Small intestine (tissue), 7 donors: ENCODE measurements around the gene MRPS21. TPM values are rescaled to one million over a fixed set of nuclear protein-coding genes. Genes with fewer than 3 reads are reported as not detected.

Source experiments
- DNase-seq, 2 donors: peaks; one replicate each; pipeline versions ENCODE4 v3.0.0 to v3.0.0-alpha.2; 2013
- FAIRE-seq: peaks from 2 replicates; lab custom pipeline; 2012; peaks lifted over from hg19 to GRCh38; lab: Jason Lieb, UNC
- H3K27ac ChIP-seq, 3 donors: one replicate each; pipeline ENCODE4 v1.5.1; 2013; ENCODE audit warnings: low read length in 2 of 3, mild to moderate bottlenecking in 2 of 3, control low read depth in 1 of 3, inconsistent platforms in 1 of 3, low read depth in 1 of 3, moderate library complexity in 1 of 3
- H3K27me3 ChIP-seq, 3 donors: one replicate each; pipeline ENCODE4 v1.6.1; 2013; ENCODE audit warnings: low read length in 3 of 3, inconsistent platforms in 1 of 3; ENCODE audit not compliant: control insufficient read depth in 3 of 3, insufficient read depth in 3 of 3
- H3K36me3 ChIP-seq, 3 donors: one replicate each; pipeline ENCODE4 v1.6.1; 2013; ENCODE audit warnings: low read length in 3 of 3, inconsistent platforms in 1 of 3, low read depth in 1 of 3, mild to moderate bottlenecking in 1 of 3, moderate library complexity in 1 of 3; ENCODE audit not compliant: control insufficient read depth in 3 of 3, insufficient read depth in 2 of 3
- H3K4me1 ChIP-seq, 3 donors: one replicate each; pipeline ENCODE4 v1.6.1; 2013; ENCODE audit warnings: low read length in 2 of 3, inconsistent platforms in 1 of 3, low read depth in 1 of 3, mild to moderate bottlenecking in 1 of 3, moderate library complexity in 1 of 3; ENCODE audit not compliant: control insufficient read depth in 3 of 3, insufficient read depth in 2 of 3
- H3K4me3 ChIP-seq, 3 donors: one replicate each; pipeline ENCODE4 v1.5.1; 2013; ENCODE audit warnings: low read length in 3 of 3, control low read depth in 1 of 3, inconsistent platforms in 1 of 3, low read depth in 1 of 3, mild to moderate bottlenecking in 1 of 3, moderate library complexity in 1 of 3
- H3K9me3 ChIP-seq, 2 donors: one replicate each; pipeline ENCODE4 v1.6.1; 2013; ENCODE audit warnings: low read depth in 1 of 2, low read length in 1 of 2; ENCODE audit not compliant: control insufficient read depth in 2 of 2, insufficient read depth in 1 of 2
- WGBS, 3 donors: extraction: QIAGEN DNeasy Blood & Tissue Kit; methylation state at CpG; one replicate each; pipeline ENCODE4 v1.1.7; 2013; 5-methylcytosine and 5-hydroxymethylcytosine counted together
- polyA plus RNA-seq, 4 donors: library from polyadenylated mRNA; stranded (reverse) in 3 of 4; unstranded in 1 of 4; fragments of 200-250 nt in 3 of 4; fragments of 120-200 nt in 1 of 4; gene quantifications; one replicate each; pipeline versions ENCODE4 v1.2.1 to v1.2.3, GENCODE V29; 2013
- donor health status: healthy with polysubstance abuse.
- donor health status: control.
- donor health status: control.
- donor health status: Bipolar disorder and iron deficiency.
- donor health status: healthy.

MRPS21 gene
- polyA plus RNA-seq, 4 donors, result 49.4 to 107 (median 79.4) TPM

DNA sequence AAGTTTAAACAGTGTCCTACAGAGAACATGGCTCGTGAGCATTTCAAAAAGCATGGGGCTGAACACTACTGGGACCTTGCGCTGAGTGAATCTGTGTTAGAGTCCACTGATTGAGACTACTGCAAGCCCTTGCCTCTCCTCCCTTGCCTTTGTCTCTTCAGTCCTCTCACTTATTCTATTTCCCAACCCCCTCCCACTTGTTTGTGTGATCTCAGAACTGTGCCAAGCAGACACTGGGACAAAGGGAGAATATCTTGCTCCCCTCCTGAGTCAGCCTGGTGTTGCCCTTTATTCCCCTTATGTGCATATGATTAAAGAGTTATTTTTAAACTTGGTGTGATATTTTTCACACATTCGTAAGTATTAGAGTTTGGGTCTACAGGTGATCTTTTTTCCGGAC is 59.2 kb downstream of the MRPS21 start:
- 93 to 100% (median 99%) methylated on average over 4 of the region's 4 CpGs for WGBS, 3 donors
- Histone ChIP-seq H3K27ac (no peak overlapping the region), H3K9me3 (no peaks in the 10 kb centered on the region), H3K4me3 (no peak overlapping the region), H3K4me1 (no peaks in the 10 kb centered on the region), H3K36me3 (peaks cover 2 to 49% (median 15%) of the 10 kb centered on the region in 3 donors), H3K27me3 (no peaks in the 10 kb centered on the region)
- FAIRE-seq (no peak), DNase-seq (no peak)

Other genes starting within 250 kb of the MRPS21 start
- 10 to 100 TPM; 19.2 to 32.1 (median 22.7) TPM for gene VPS45, start 226.1 kb upstream of the MRPS21 start, polyA plus RNA-seq
- 10 to 100 TPM in 3 of 4 donors, 1 to 10 TPM in 1; 8.1 to 38.4 (median 22.0) TPM for gene PLEKHO1, start 143.9 kb upstream of the MRPS21 start, polyA plus RNA-seq
- gene ANP32E, start 57.7 kb upstream of the MRPS21 start, polyA plus RNA-seq, result 10 to 100 TPM; 13.2 to 46.7 (median 30.6) TPM
- under 1 TPM in 2 of 4 donors, not detected in 2; 0.16 to 0.34 TPM for gene CA14, start 36.1 kb upstream of the MRPS21 start, polyA plus RNA-seq
- gene APH1A, start 24.8 kb upstream of the MRPS21 start, polyA plus RNA-seq, result 100 to 1,000 TPM in 2 of 4 donors, 10 to 100 TPM in 2; 89.2 to 206 (median 144) TPM
- 10 to 100 TPM in 2 of 4 donors, 1 to 10 TPM in 2; 3.8 to 21.4 (median 9.2) TPM for gene C1orf54, start 21.1 kb upstream of the MRPS21 start, polyA plus RNA-seq
- 10 to 100 TPM in 1 of 4 donors, 1 to 10 TPM in 3; 2.5 to 14.6 (median 5.5) TPM for gene CIART, start 11.3 kb upstream of the MRPS21 start, polyA plus RNA-seq
- gene PRPF3, start 27.7 kb downstream of the MRPS21 start, polyA plus RNA-seq, result 10 to 100 TPM; 21.7 to 89.5 (median 25.4) TPM
- gene RPRD2, start 70.3 kb downstream of the MRPS21 start, polyA plus RNA-seq, result 10 to 100 TPM in 2 of 4 donors, 1 to 10 TPM in 2; 4.1 to 37.5 (median 8.5) TPM
- gene TARS2, start 193.6 kb downstream of the MRPS21 start, polyA plus RNA-seq, result 10 to 100 TPM in 2 of 4 donors, 1 to 10 TPM in 2; 6.5 to 22.7 (median 11.2) TPM
- gene ECM1, start 214.2 kb downstream of the MRPS21 start, polyA plus RNA-seq, result 1 to 10 TPM in 3 of 4 donors, under 1 TPM in 1; 0.89 to 8.3 (median 3.1) TPM
- gene FALEC, start 221.9 kb downstream of the MRPS21 start, polyA plus RNA-seq, result under 1 TPM in 1 of 4 donors, not detected in 3; 0.24 TPM